H1 (cell line): ENCODE results near the gene MNAT1. TPM values are rescaled to one million over a fixed set of nuclear protein-coding genes. Genes with fewer than 3 reads are reported as not detected.

Source experiments
- CTCF ChIA-PET: fragments of 300-600 bp; sonication (Branson Sonifier 250); formaldehyde crosslinking; loops from one replicate; lab custom pipeline; 2021; ENCODE audit not compliant: partially characterized antibody; lab: Charles Lee
- POLR2A ChIA-PET: fragments of 300-600 bp; sonication (Branson Sonifier 250); formaldehyde crosslinking; loops from one replicate; lab custom pipeline; 2021; ENCODE audit warnings: inconsistent platforms; ENCODE audit not compliant: partially characterized antibody; lab: Charles Lee
- DNase-seq, 2 experiments: peaks; one replicate each; pipeline versions ENCODE4 v3.0.0 to v3.0.0-alpha.2; 2010 to 2022; ENCODE audit warnings: low spot score in 2 of 2, low read depth in 1 of 2, mixed read lengths in 1 of 2
- FAIRE-seq: peaks from 2 replicates; lab custom pipeline; 2011; peaks lifted over from hg19 to GRCh38; lab: Jason Lieb, UNC
- H2AFZ ChIP-seq: 2 replicates; pipeline ENCODE4 v1.8.1; 2012; ENCODE audit warnings: low read length, inconsistent platforms
- H2AK5ac ChIP-seq: 2 replicates; pipeline ENCODE4 v1.6.1; 2013; ENCODE audit warnings: low read depth, low read length
- H2BK120ac ChIP-seq: replicated peaks from 2 replicates; pipeline ENCODE3; 2013; ENCODE audit warnings: low read depth, low read length, inconsistent platforms
- H2BK12ac ChIP-seq: 2 replicates; pipeline ENCODE4 v1.6.1; 2013; ENCODE audit warnings: low read depth, low read length
- H2BK15ac ChIP-seq: 2 replicates; pipeline ENCODE4 v1.6.1; 2013; ENCODE audit warnings: low read length
- H2BK20ac ChIP-seq: 2 replicates; pipeline ENCODE4 v1.6.1; 2013; ENCODE audit warnings: low read length
- H2BK5ac ChIP-seq: 2 replicates; pipeline ENCODE4 v1.6.1; 2013; ENCODE audit warnings: low read depth, low read length
- H3K14ac ChIP-seq: 2 replicates; pipeline ENCODE4 v1.6.1; 2013; ENCODE audit warnings: inconsistent platforms; ENCODE audit not compliant: insufficient read length
- H3K18ac ChIP-seq: 2 replicates; pipeline ENCODE4 v1.6.1; 2013; ENCODE audit warnings: low read length; ENCODE audit errors: extremely low read depth
- H3K23ac ChIP-seq: 2 replicates; pipeline ENCODE4 v1.6.1; 2013; ENCODE audit warnings: inconsistent platforms; ENCODE audit not compliant: insufficient read length
- H3K23me2 ChIP-seq: 2 replicates; pipeline ENCODE4 v1.6.1; 2013; ENCODE audit warnings: low read depth, low read length
- H3K27ac ChIP-seq: 2 replicates; pipeline ENCODE4 v1.6.1; 2011; ENCODE audit warnings: low read depth, low read length, inconsistent platforms
- H3K27me3 ChIP-seq, 4 experiments: replicated peaks in 1 of 4; 1 replicate in 1 of 4; 2 replicates in 3 of 4; pipeline versions ENCODE4 v1.6.1 to v1.8.1; 2011 to 2013; ENCODE audit warnings: low read length in 3 of 4, mild to moderate bottlenecking in 3 of 4, inconsistent platforms in 2 of 4, mixed read lengths in 2 of 4, moderate library complexity in 1 of 4; ENCODE audit not compliant: control insufficient read depth in 3 of 4, insufficient read depth in 3 of 4; ENCODE audit errors: extremely low read depth in 1 of 4
- H3K36me3 ChIP-seq, 4 experiments: 2 replicates each; pipeline versions ENCODE4 v1.6.1 to v1.8.1; 2011 to 2013; ENCODE audit warnings: mild to moderate bottlenecking in 4 of 4, low read length in 3 of 4, moderate library complexity in 2 of 4, control low read depth in 1 of 4, inconsistent platforms in 1 of 4; ENCODE audit not compliant: insufficient read depth in 4 of 4, control insufficient read depth in 2 of 4
- H3K4ac ChIP-seq: replicated peaks from 2 replicates; pipeline ENCODE3; 2013; ENCODE audit warnings: low read length, low read depth, mixed read lengths, inconsistent platforms; ENCODE audit not compliant: insufficient read length
- H3K4me1 ChIP-seq, 4 experiments: replicated peaks in 1 of 4; 1 replicate in 1 of 4; 2 replicates in 3 of 4; pipeline versions ENCODE4 v1.6.1 to v1.8.1; 2011 to 2013; ENCODE audit warnings: low read length in 3 of 4, inconsistent platforms in 2 of 4, mixed read lengths in 1 of 4; ENCODE audit not compliant: insufficient read depth in 4 of 4, control insufficient read depth in 3 of 4
- H3K4me2 ChIP-seq, 2 experiments: 2 replicates each; pipeline versions ENCODE4 v1.6.1 to v1.8.1; 2011 to 2013; ENCODE audit warnings: low read depth in 2 of 2, low read length in 2 of 2, control low read depth in 1 of 2, inconsistent platforms in 1 of 2, mild to moderate bottlenecking in 1 of 2; ENCODE audit not compliant: insufficient read depth in 1 of 2
- H3K4me3 ChIP-seq, 4 experiments: fragments of 200-600, 300-600 bp in 1 of 4; sonication (generic), shearing (Covaris generic), sonication (Bioruptor Twin) in 1 of 4; 2 replicates each; pipeline versions ENCODE4 v1.5.1 to v1.8.1; 2011 to 2016; ENCODE audit warnings: low read length in 4 of 4, low read depth in 3 of 4, control low read depth in 2 of 4, inconsistent platforms in 2 of 4, mild to moderate bottlenecking in 2 of 4, mixed read lengths in 1 of 4, moderate library complexity in 1 of 4; ENCODE audit not compliant: insufficient read depth in 2 of 4; ENCODE audit errors: extremely low read depth in 1 of 4
- H3K56ac ChIP-seq: replicated peaks from 2 replicates; pipeline ENCODE3; 2013; ENCODE audit warnings: low read depth, mild to moderate bottlenecking, mixed read lengths, low read length, inconsistent platforms; ENCODE audit not compliant: insufficient read length
- H3K79me1 ChIP-seq: 2 replicates; pipeline ENCODE4 v1.6.1; 2013; ENCODE audit warnings: low read depth, low read length, control low read depth
- H3K79me2 ChIP-seq, 2 experiments: 2 replicates each; pipeline versions ENCODE4 v1.6.1 to v1.8.1; 2012 to 2013; ENCODE audit warnings: low read length in 2 of 2, mild to moderate bottlenecking in 2 of 2, inconsistent platforms in 1 of 2; ENCODE audit not compliant: insufficient read depth in 2 of 2, control insufficient read depth in 1 of 2
- H3K9ac ChIP-seq, 4 experiments: replicated peaks in 1 of 4; 1 replicate in 1 of 4; 2 replicates in 3 of 4; pipeline versions ENCODE4 v1.6.1 to v1.8.1; 2011 to 2013; ENCODE audit warnings: low read depth in 3 of 4, low read length in 3 of 4, control low read depth in 2 of 4, mild to moderate bottlenecking in 2 of 4, moderate library complexity in 2 of 4, inconsistent platforms in 1 of 4; ENCODE audit errors: extremely low read depth in 1 of 4
- H3K9me3 ChIP-seq, 2 experiments: 2 replicates each; pipeline versions ENCODE4 v1.6.1 to v1.8.1; 2012 to 2013; ENCODE audit warnings: mild to moderate bottlenecking in 2 of 2, moderate library complexity in 2 of 2, control low read depth in 1 of 2, inconsistent platforms in 1 of 2, low read depth in 1 of 2, low read length in 1 of 2, mixed read lengths in 1 of 2; ENCODE audit not compliant: insufficient read depth in 2 of 2
- H4K20me1 ChIP-seq, 2 experiments: replicated peaks in 1 of 2; 2 replicates each; pipeline versions ENCODE3 to v1.8.1; 2011 to 2013; ENCODE audit warnings: inconsistent platforms in 2 of 2, low read length in 2 of 2, mild to moderate bottlenecking in 1 of 2; ENCODE audit not compliant: insufficient read depth in 2 of 2, control insufficient read depth in 1 of 2
- H4K5ac ChIP-seq: 2 replicates; pipeline ENCODE4 v1.6.1; 2013; ENCODE audit warnings: low read length, low read depth, mixed read lengths, inconsistent platforms; ENCODE audit not compliant: insufficient read length
- H4K8ac ChIP-seq: 2 replicates; pipeline ENCODE4 v1.8.0; 2013; ENCODE audit warnings: mild to moderate bottlenecking, moderate library complexity, low read length, inconsistent platforms; ENCODE audit not compliant: insufficient read depth; ENCODE audit errors: extremely low read depth
- H4K91ac ChIP-seq: replicated peaks from 2 replicates; pipeline ENCODE3; 2013; ENCODE audit warnings: low read length, mixed read lengths, inconsistent platforms; ENCODE audit not compliant: insufficient read length
- BCL11A ChIP-seq, 2 experiments: IDR thresholded peaks; one replicate each; pipeline ENCODE4 v1.6.1; 2011; ENCODE audit warnings: low read depth in 2 of 2, low read length in 2 of 2, mild to moderate bottlenecking in 2 of 2
- CBX5 ChIP-seq: fragments of 300-800, 300-1000 bp; sonication (generic); IDR thresholded peaks from 2 replicates; pipeline ENCODE4 v1.7.1; 2016; ENCODE audit warnings: antibody characterized with exemption, low read length, low read depth
- HDAC6 ChIP-seq: IDR thresholded peaks from one replicate; pipeline ENCODE4 v1.7.1; 2012; ENCODE audit warnings: low read depth, mild to moderate bottlenecking, inconsistent platforms, low read length, moderate library complexity
- KDM5A ChIP-seq: fragments of 200-600 bp; IDR thresholded peaks from 2 replicates; pipeline ENCODE4 v1.7.1; 2012; ENCODE audit warnings: mild to moderate bottlenecking, low read length, inconsistent platforms, mixed read lengths
- NANOG ChIP-seq: IDR thresholded peaks from 2 replicates; pipeline ENCODE4 v1.6.1; 2011; ENCODE audit warnings: low read length, low read depth, mild to moderate bottlenecking, inconsistent platforms; ENCODE audit not compliant: insufficient read depth, poor library complexity, severe bottlenecking
- SAP30 ChIP-seq: fragments of 300-600 bp; sonication (generic); IDR thresholded peaks from 2 replicates; pipeline ENCODE4 v1.7.1; 2012; ENCODE audit warnings: low read length, moderate library complexity, mild to moderate bottlenecking, inconsistent platforms; ENCODE audit not compliant: insufficient read depth, insufficient replicate concordance
- SIRT6 ChIP-seq: IDR thresholded peaks from one replicate; pipeline ENCODE4 v1.7.1; 2012; ENCODE audit warnings: low read length, inconsistent platforms
- SP1 ChIP-seq: IDR thresholded peaks from 2 replicates; pipeline ENCODE4 v1.6.1; 2011; ENCODE audit warnings: low read depth, low read length
- SUZ12 ChIP-seq: fragments of 200-600 bp; sonication (generic); IDR thresholded peaks from 2 replicates; pipeline ENCODE4 v1.6.1; 2012; ENCODE audit warnings: mild to moderate bottlenecking, inconsistent platforms, low read length, moderate library complexity, mixed read lengths
- TCF12 ChIP-seq: IDR thresholded peaks from 2 replicates; pipeline ENCODE4 v1.6.1; 2011; ENCODE audit warnings: low read depth, mild to moderate bottlenecking, low read length
- TEAD4 ChIP-seq: IDR thresholded peaks from 2 replicates; pipeline ENCODE4 v1.6.1; 2012; ENCODE audit warnings: low read depth, low read length, inconsistent platforms, mixed read lengths
- ZNF274 ChIP-seq: IDR thresholded peaks from 2 replicates; pipeline ENCODE4 v1.7.0; 2012; ENCODE audit warnings: low read length, borderline replicate concordance; ENCODE audit errors: extremely low read depth
- WGBS, 2 experiments: shearing (Covaris generic) in 1 of 2; methylation state at CpG; one replicate each; pipeline versions ENCODE4 v1.1.6 to v1.1.7; 2013 to 2015; ENCODE audit warnings: low lambda C conversion rate in 2 of 2, mixed read lengths in 2 of 2, inconsistent platforms in 1 of 2, low coverage in 1 of 2, missing lambda C conversion rate in 1 of 2; ENCODE audit not compliant: insufficient replicate concordance in 2 of 2, insufficient coverage in 1 of 2, insufficient read length in 1 of 2; ENCODE audit errors: extremely low coverage in 1 of 2, missing lambda C conversion rate in 1 of 2; 5-methylcytosine and 5-hydroxymethylcytosine counted together
- polyA plus RNA-seq, 7 experiments: library from polyadenylated mRNA; depleted of rRNA in 3 of 7; stranded (reverse) in 5 of 7; unstranded in 2 of 7; fragments of >200 nt in 5 of 7; fragments of 200-250 nt in 2 of 7; gene quantifications; 1 replicate in 5 of 7; 2 replicates in 1 of 7; 4 replicates in 1 of 7; pipeline versions ENCODE4 v1.2.1 to v1.2.3, GENCODE V29; 2011 to 2013; ENCODE audit warnings: missing spikeins in 2 of 7, mixed read lengths in 2 of 7
- total RNA-seq: library from RNA; stranded (reverse); fragmentation: NEBNext Ultra II Directional; extraction: Animal tissue kit (Norgen Biotek cat#: 25700); gene quantifications from 2 replicates; pipeline ENCODE4 v1.2.1, GENCODE V29; 2021

Gene MNAT1
- total and polyA plus RNA-seq, 2 of the 8 experiments (the other 6 are each of a cell fraction or from before 2014, with no cell fraction given) = 34.7 to 52.1 TPM

- DNase-seq = peak in 1 of 2 experiments; percentile 82
- H4K5ac ChIP-seq = no peak overlapping the region
- no peaks in the 10 kb centered on the region for H3K27me3 ChIP-seq
- no peak overlapping the region for H2BK120ac ChIP-seq
- H3K79me1 ChIP-seq = peaks cover 13% of the 10 kb centered on the region
- peaks cover 2 to 7% (median 5%) of the 10 kb centered on the region in 4 experiments; a peak in 6 of 7 replicates for H3K4me1 ChIP-seq
- H2AFZ ChIP-seq = no peak overlapping the region
- H2AK5ac ChIP-seq = no peak overlapping the region
- peak overlapping the region; percentile 5 for H3K56ac ChIP-seq
- no peak overlapping the region for H2BK20ac ChIP-seq
- CTCF ChIA-PET = interaction anchor here (0.6 to 2.2 kb wide), 7 partner anchors 10 to 97 kb away, joined by 3 to 11 read pairs (median 3); no protein-coding TSS in a partner anchor
- peak overlapping the region; percentile 62 to 93 (median 73) for H3K9ac ChIP-seq
- H3K27ac ChIP-seq = peak overlapping the region; percentile 50; the same call in 1 of the 2 replicates
- H3K4me3 ChIP-seq = peak overlapping the region; percentile 76 to 99 (median 90)
- peak overlapping the region; percentile 44; the same call in 1 of the 2 replicates for H2BK12ac ChIP-seq
- H2BK5ac ChIP-seq = no peak overlapping the region; the same call in 1 of the 2 replicates
- POLR2A ChIA-PET = interaction anchor here (0.6 to 3.2 kb wide), 13 partner anchors 9 to 588 kb away, joined by 3 to 21 read pairs (median 5); partner anchors contain the start of genes MNAT1, SLC38A6 and TRMT5
- peak overlapping the region; percentile 87 to 96 for H3K4me2 ChIP-seq
- no peak overlapping the region for H2BK15ac ChIP-seq
- H3K14ac ChIP-seq = no peak overlapping the region
- H3K79me2 ChIP-seq = peaks cover 7 to 49% of the 10 kb centered on the region in 2 experiments
- no peak overlapping the region for H3K4ac ChIP-seq
- H3K9me3 ChIP-seq = no peaks in the 10 kb centered on the region
- FAIRE-seq = no peak
- 0% methylated on average over 34 of the region's 60 CpGs; no CpG with 5 or more reads in 1 of the 2 experiments for WGBS, 2 experiments
- peaks cover 16% of the 10 kb centered on the region in 2 experiments for H4K20me1 ChIP-seq
- H4K91ac ChIP-seq = no peak overlapping the region
- H3K18ac ChIP-seq = peak overlapping the region; percentile 29; the same call in 1 of the 2 replicates
- H4K8ac ChIP-seq = peak overlapping the region; percentile 97
- H3K36me3 ChIP-seq = peaks cover 7 to 27% (median 15%) of the 10 kb centered on the region in 4 experiments
- H3K23me2 ChIP-seq = peaks cover 13% of the 10 kb centered on the region; the same call in 1 of the 2 replicates
- no peak overlapping the region for H3K23ac ChIP-seq
- TF ChIP-seq KDM5A (no peak), TEAD4 (no peak), CBX5 (no peak), NANOG (no peak), TCF12 (no peak), SAP30 (peak; percentile 70), SIRT6 (no peak), SUZ12 (no peak), ZNF274 (no peak), BCL11A (IDR thresholded peaks at IDR 0.05; ENCODE audit: low read depth in 2 of 2, low read length in 2 of 2) (no peak), SP1 (no peak), HDAC6 (no peak)
Observed at GRCh38 chr14:60722357-60723115, 12.0 kb upstream of the MNAT1 start.
